Adipocyte (in vitro differentiated cells): ENCODE measurements around the gene CHRNE.
A peak's percentile ranks its signal among the peaks of the same experiment; 100 is the strongest.

Experiments
- DNase-seq: peaks from one replicate; pipeline ENCODE4 v3.0.0-alpha.2; 2015; ENCODE audit warnings: low read depth
- H3K27me3 ChIP-seq: replicated peaks from 2 replicates; pipeline ENCODE4 v1.7.0; 2013; ENCODE audit warnings: mild to moderate bottlenecking, low read length, moderate library complexity; ENCODE audit not compliant: control insufficient read depth, insufficient read depth
- H3K36me3 ChIP-seq: 2 replicates; pipeline ENCODE4 v1.7.0; 2013; ENCODE audit warnings: low read length, mild to moderate bottlenecking, moderate library complexity; ENCODE audit not compliant: control insufficient read depth, insufficient read depth, severe bottlenecking
- H3K4me1 ChIP-seq: 2 replicates; pipeline ENCODE4 v1.7.0; 2013; ENCODE audit warnings: mild to moderate bottlenecking, low read length, moderate library complexity; ENCODE audit not compliant: control insufficient read depth, insufficient read depth
- H3K4me3 ChIP-seq: 2 replicates; pipeline ENCODE4 v1.7.0; 2013; ENCODE audit warnings: mild to moderate bottlenecking, low read length, moderate library complexity
- H3K9ac ChIP-seq: 2 replicates; pipeline ENCODE4 v1.7.0; 2013; ENCODE audit warnings: mild to moderate bottlenecking, low read length, moderate library complexity
- H3K9me3 ChIP-seq: 2 replicates; pipeline ENCODE4 v1.7.0; 2013; ENCODE audit warnings: mild to moderate bottlenecking, low read length, moderate library complexity; ENCODE audit not compliant: control insufficient read depth

CHRNE gene

GRCh38 chr17:4900231-4901107, 2.4 kb downstream of the CHRNE start:
- no peak for DNase-seq
- no peak overlapping the region for H3K4me3 ChIP-seq

DNA sequence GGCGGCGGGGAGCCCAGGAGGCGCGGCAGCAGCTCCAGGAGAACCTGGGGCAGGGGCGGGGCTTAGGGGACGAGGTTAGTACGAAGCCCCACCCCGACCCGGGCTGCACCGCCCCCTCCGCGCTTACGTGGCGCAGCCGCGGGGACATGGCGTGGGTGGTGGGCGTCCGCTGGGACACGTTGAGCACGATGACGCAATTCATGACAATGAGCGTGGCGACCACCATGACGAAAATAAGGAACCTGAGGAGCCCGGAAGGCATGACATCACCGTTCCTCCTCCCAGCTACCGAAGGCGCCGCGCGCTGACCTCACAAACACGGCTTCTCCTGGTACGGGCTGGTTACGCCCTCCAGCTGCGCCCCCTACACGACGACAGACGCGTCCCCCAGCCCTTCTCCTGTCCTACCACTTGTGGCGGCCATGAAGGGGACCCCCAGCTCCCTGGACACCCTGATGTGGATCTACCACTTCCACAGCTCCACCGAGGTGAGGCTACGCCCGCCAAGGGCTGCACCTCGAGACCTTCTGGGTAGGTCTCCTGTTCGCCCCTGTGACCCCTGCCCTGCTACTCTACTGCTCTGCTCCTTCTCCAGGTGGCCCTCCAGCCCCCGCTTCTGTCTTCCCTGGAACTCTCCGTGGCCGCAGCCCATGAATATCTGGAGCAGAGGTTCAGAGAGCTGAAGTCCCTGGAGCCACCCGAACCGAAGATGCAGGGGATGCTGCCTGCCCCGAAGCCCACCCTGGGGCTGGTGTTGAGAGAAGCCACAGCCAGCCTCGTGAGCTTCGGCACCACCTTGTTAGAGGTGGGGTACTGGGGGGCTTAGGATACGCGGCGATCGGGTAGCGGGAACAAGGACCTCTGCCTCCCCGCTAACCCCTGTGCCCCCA, 3.3 kb downstream of the CHRNE start, which contains the start of gene C17orf107:
Gene C17orf107 (plus strand): TSS at position 196 of the 890 bp plus-strand sequence. CDS start 227 bp downstream, at position 423.
- Histone ChIP-seq H3K4me1 (peaks cover 6% of the 10 kb centered on the region), H3K9me3 (no peaks in the 10 kb centered on the region), H3K4me3 (peak within 1 kb of the TSS; percentile 79), H3K9ac (peak within 1 kb of the TSS; percentile 67), H3K27me3 (peaks cover 6% of the 10 kb centered on the region), H3K36me3 (peaks cover 22% of the 10 kb centered on the region)
- peak; percentile 72 for DNase-seq

More at GRCh38 chr17:4900231-4901107, 2.4 kb downstream of the CHRNE start:
- Histone ChIP-seq H3K9me3 (no peaks in the 10 kb centered on the region), H3K36me3 (peaks cover 13% of the 10 kb centered on the region), H3K9ac (no peak overlapping the region), H3K27me3 (peaks cover 10% of the 10 kb centered on the region), H3K4me1 (peaks cover 6% of the 10 kb centered on the region)

GRCh38 chr17:4898927-4899326, 4.0 kb downstream of the CHRNE start:
- Histone ChIP-seq H3K9me3 (no peaks in the 10 kb centered on the region), H3K4me1 (peaks cover 6% of the 10 kb centered on the region), H3K27me3 (no peaks in the 10 kb centered on the region), H3K36me3 (peaks cover 28% of the 10 kb centered on the region), H3K4me3 (peak overlapping the region; percentile 79), H3K9ac (peak overlapping the region; percentile 67)
- no peak for DNase-seq

GRCh38 chr17:4898351-4898750, 4.5 kb downstream of the CHRNE start:
- peaks cover 6% of the 10 kb centered on the region for H3K4me1 ChIP-seq
- peaks cover 34% of the 10 kb centered on the region for H3K36me3 ChIP-seq
- no peaks in the 10 kb centered on the region for H3K27me3 ChIP-seq
- no peak overlapping the region for H3K4me3 ChIP-seq
- DNase-seq = no peak
- no peaks in the 10 kb centered on the region for H3K9me3 ChIP-seq
- H3K9ac ChIP-seq = no peak overlapping the region

DNA sequence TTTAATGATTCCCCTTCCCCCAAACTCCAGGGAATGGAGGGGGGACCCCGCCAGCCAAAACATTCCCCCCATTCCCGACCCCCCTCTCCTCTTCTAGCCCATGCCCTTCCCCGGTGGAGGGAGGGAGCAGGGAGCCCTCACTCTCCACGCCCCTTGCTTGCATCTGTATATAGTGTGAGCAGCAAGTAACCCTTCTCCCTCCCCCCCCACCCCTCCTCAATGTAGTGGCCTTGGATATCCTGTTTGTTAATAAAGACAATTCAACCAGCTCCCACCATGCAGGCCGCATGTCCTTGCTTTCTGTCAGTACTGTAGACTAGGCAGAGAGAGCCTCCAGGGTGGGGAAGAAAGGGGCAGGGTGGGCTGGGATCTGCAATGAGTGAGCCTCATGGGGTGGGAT, 5.1 kb downstream of the CHRNE start:
- H3K4me1 ChIP-seq = peaks cover 6% of the 10 kb centered on the region
- no peak overlapping the region for H3K9ac ChIP-seq
- H3K9me3 ChIP-seq = no peaks in the 10 kb centered on the region
- peaks cover 40% of the 10 kb centered on the region for H3K36me3 ChIP-seq
- H3K27me3 ChIP-seq = no peaks in the 10 kb centered on the region
- H3K4me3 ChIP-seq = no peak overlapping the region
- DNase-seq = no peak

DNA sequence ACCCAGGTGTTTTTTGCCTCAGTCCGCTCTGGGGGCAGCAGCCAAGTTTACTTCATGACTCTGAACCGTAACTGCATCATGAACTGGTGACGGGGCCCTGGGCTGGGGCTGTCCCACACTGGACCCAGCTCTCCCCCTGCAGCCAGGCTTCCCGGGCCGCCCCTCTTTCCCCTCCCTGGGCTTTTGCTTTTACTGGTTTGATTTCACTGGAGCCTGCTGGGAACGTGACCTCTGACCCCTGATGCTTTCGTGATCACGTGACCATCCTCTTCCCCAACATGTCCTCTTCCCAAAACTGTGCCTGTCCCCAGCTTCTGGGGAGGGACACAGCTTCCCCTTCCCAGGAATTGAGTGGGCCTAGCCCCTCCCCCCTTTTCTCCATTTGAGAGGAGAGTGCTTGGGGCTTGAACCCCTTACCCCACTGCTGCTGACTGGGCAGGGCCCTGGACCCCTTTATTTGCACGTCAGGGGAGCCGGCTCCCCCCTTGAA, 5.7 kb downstream of the CHRNE start:
- H3K36me3 ChIP-seq = peaks cover 45% of the 10 kb centered on the region
- no peaks in the 10 kb centered on the region for H3K27me3 ChIP-seq
- H3K9me3 ChIP-seq = no peaks in the 10 kb centered on the region
- H3K4me3 ChIP-seq = no peak overlapping the region
- H3K4me1 ChIP-seq = peaks cover 6% of the 10 kb centered on the region
- DNase-seq = no peak
- H3K9ac ChIP-seq = no peak overlapping the region

- Histone ChIP-seq H3K4me3 (no peak overlapping the region), H3K9me3 (no peaks in the 10 kb centered on the region), H3K9ac (no peak overlapping the region), H3K4me1 (peaks cover 6% of the 10 kb centered on the region), H3K36me3 (peaks cover 50% of the 10 kb centered on the region), H3K27me3 (no peaks in the 10 kb centered on the region)
- DNase-seq = no peak
Measured at GRCh38 chr17:4896332-4897197, 6.3 kb downstream of the CHRNE start.

DNA sequence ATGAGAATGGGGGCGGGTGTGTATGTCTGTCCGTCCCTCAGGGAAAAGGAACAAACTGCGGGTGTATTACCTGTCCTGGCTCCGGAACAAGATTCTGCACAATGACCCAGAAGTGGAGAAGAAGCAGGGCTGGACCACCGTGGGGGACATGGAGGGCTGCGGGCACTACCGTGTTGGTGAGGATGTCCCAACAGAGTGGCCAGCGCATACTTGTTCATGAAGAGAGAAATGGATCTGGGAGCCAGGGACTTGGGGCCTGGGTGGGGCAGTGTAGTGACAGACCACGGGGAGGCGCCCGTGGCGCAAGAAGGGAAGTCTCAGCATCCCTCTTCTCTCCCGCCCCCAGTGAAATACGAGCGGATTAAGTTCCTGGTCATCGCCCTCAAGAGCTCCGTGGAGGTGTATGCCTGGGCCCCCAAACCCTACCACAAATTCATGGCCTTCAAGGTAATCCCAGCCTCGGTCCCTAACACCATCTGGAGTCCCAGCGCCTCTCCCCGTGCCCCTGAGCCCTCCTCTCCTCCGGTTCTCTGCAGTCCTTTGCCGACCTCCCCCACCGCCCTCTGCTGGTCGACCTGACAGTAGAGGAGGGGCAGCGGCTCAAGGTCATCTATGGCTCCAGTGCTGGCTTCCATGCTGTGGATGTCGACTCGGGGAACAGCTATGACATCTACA, 7.1 kb downstream of the CHRNE start:
- Histone ChIP-seq H3K4me1 (peaks cover 6% of the 10 kb centered on the region), H3K36me3 (peaks cover 57% of the 10 kb centered on the region), H3K9me3 (no peaks in the 10 kb centered on the region), H3K4me3 (no peak overlapping the region), H3K27me3 (no peaks in the 10 kb centered on the region), H3K9ac (no peak overlapping the region)
- DNase-seq = no peak

DNA sequence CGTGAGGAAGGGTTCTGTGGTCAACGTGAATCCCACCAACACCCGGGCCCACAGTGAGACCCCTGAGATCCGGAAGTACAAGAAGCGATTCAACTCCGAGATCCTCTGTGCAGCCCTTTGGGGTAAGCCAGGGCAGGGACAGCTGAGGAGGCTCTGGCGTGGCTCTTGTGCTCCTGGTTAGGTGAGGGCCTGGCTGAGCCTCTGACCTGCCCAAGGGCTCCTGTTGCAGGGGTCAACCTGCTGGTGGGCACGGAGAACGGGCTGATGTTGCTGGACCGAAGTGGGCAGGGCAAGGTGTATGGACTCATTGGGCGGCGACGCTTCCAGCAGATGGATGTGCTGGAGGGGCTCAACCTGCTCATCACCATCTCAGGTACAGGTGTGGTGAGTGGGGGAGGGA, 7.8 kb downstream of the CHRNE start:
- H3K9me3 ChIP-seq = no peaks in the 10 kb centered on the region
- H3K4me3 ChIP-seq = no peak overlapping the region
- H3K4me1 ChIP-seq = peaks cover 6% of the 10 kb centered on the region
- H3K36me3 ChIP-seq = peaks cover 64% of the 10 kb centered on the region
- H3K27me3 ChIP-seq = no peaks in the 10 kb centered on the region
- no peak overlapping the region for H3K9ac ChIP-seq
- DNase-seq = no peak
